H1 (cell line): ENCODE data around the gene TRAPPC12. TPM values are rescaled to one million over a fixed set of nuclear protein-coding genes. Genes with fewer than 3 reads are reported as not detected.

Source experiments
- CTCF ChIA-PET: fragments of 300-600 bp; sonication (Branson Sonifier 250); formaldehyde crosslinking; loops from one replicate; lab custom pipeline; 2021; ENCODE audit not compliant: partially characterized antibody; lab: Charles Lee
- POLR2A ChIA-PET: fragments of 300-600 bp; sonication (Branson Sonifier 250); formaldehyde crosslinking; loops from one replicate; lab custom pipeline; 2021; ENCODE audit warnings: inconsistent platforms; ENCODE audit not compliant: partially characterized antibody; lab: Charles Lee
- DNase-seq, 2 experiments: peaks; one replicate each; pipeline versions ENCODE4 v3.0.0 to v3.0.0-alpha.2; 2010 to 2022; ENCODE audit warnings: low spot score in 2 of 2, low read depth in 1 of 2, mixed read lengths in 1 of 2
- FAIRE-seq: peaks from 2 replicates; lab custom pipeline; 2011; peaks lifted over from hg19 to GRCh38; lab: Jason Lieb, UNC
- H2AFZ ChIP-seq: 2 replicates; pipeline ENCODE4 v1.8.1; 2012; ENCODE audit warnings: low read length, inconsistent platforms
- H2AK5ac ChIP-seq: 2 replicates; pipeline ENCODE4 v1.6.1; 2013; ENCODE audit warnings: low read depth, low read length
- H2BK120ac ChIP-seq: replicated peaks from 2 replicates; pipeline ENCODE3; 2013; ENCODE audit warnings: low read depth, low read length, inconsistent platforms
- H2BK12ac ChIP-seq: 2 replicates; pipeline ENCODE4 v1.6.1; 2013; ENCODE audit warnings: low read depth, low read length
- H2BK15ac ChIP-seq: 2 replicates; pipeline ENCODE4 v1.6.1; 2013; ENCODE audit warnings: low read length
- H2BK20ac ChIP-seq: 2 replicates; pipeline ENCODE4 v1.6.1; 2013; ENCODE audit warnings: low read length
- H2BK5ac ChIP-seq: 2 replicates; pipeline ENCODE4 v1.6.1; 2013; ENCODE audit warnings: low read depth, low read length
- H3K14ac ChIP-seq: 2 replicates; pipeline ENCODE4 v1.6.1; 2013; ENCODE audit warnings: inconsistent platforms; ENCODE audit not compliant: insufficient read length
- H3K18ac ChIP-seq: 2 replicates; pipeline ENCODE4 v1.6.1; 2013; ENCODE audit warnings: low read length; ENCODE audit errors: extremely low read depth
- H3K23ac ChIP-seq: 2 replicates; pipeline ENCODE4 v1.6.1; 2013; ENCODE audit warnings: inconsistent platforms; ENCODE audit not compliant: insufficient read length
- H3K23me2 ChIP-seq: 2 replicates; pipeline ENCODE4 v1.6.1; 2013; ENCODE audit warnings: low read depth, low read length
- H3K27ac ChIP-seq: 2 replicates; pipeline ENCODE4 v1.6.1; 2011; ENCODE audit warnings: low read depth, low read length, inconsistent platforms
- H3K27me3 ChIP-seq, 4 experiments: replicated peaks in 1 of 4; 1 replicate in 1 of 4; 2 replicates in 3 of 4; pipeline versions ENCODE4 v1.6.1 to v1.8.1; 2011 to 2013; ENCODE audit warnings: low read length in 3 of 4, mild to moderate bottlenecking in 3 of 4, inconsistent platforms in 2 of 4, mixed read lengths in 2 of 4, moderate library complexity in 1 of 4; ENCODE audit not compliant: control insufficient read depth in 3 of 4, insufficient read depth in 3 of 4; ENCODE audit errors: extremely low read depth in 1 of 4
- H3K36me3 ChIP-seq, 4 experiments: 2 replicates each; pipeline versions ENCODE4 v1.6.1 to v1.8.1; 2011 to 2013; ENCODE audit warnings: mild to moderate bottlenecking in 4 of 4, low read length in 3 of 4, moderate library complexity in 2 of 4, control low read depth in 1 of 4, inconsistent platforms in 1 of 4; ENCODE audit not compliant: insufficient read depth in 4 of 4, control insufficient read depth in 2 of 4
- H3K4ac ChIP-seq: replicated peaks from 2 replicates; pipeline ENCODE3; 2013; ENCODE audit warnings: low read length, low read depth, mixed read lengths, inconsistent platforms; ENCODE audit not compliant: insufficient read length
- H3K4me1 ChIP-seq, 4 experiments: replicated peaks in 1 of 4; 1 replicate in 1 of 4; 2 replicates in 3 of 4; pipeline versions ENCODE4 v1.6.1 to v1.8.1; 2011 to 2013; ENCODE audit warnings: low read length in 3 of 4, inconsistent platforms in 2 of 4, mixed read lengths in 1 of 4; ENCODE audit not compliant: insufficient read depth in 4 of 4, control insufficient read depth in 3 of 4
- H3K4me2 ChIP-seq, 2 experiments: 2 replicates each; pipeline versions ENCODE4 v1.6.1 to v1.8.1; 2011 to 2013; ENCODE audit warnings: low read depth in 2 of 2, low read length in 2 of 2, control low read depth in 1 of 2, inconsistent platforms in 1 of 2, mild to moderate bottlenecking in 1 of 2; ENCODE audit not compliant: insufficient read depth in 1 of 2
- H3K4me3 ChIP-seq, 4 experiments: fragments of 200-600, 300-600 bp in 1 of 4; sonication (generic), shearing (Covaris generic), sonication (Bioruptor Twin) in 1 of 4; 2 replicates each; pipeline versions ENCODE4 v1.5.1 to v1.8.1; 2011 to 2016; ENCODE audit warnings: low read length in 4 of 4, low read depth in 3 of 4, control low read depth in 2 of 4, inconsistent platforms in 2 of 4, mild to moderate bottlenecking in 2 of 4, mixed read lengths in 1 of 4, moderate library complexity in 1 of 4; ENCODE audit not compliant: insufficient read depth in 2 of 4; ENCODE audit errors: extremely low read depth in 1 of 4
- H3K56ac ChIP-seq: replicated peaks from 2 replicates; pipeline ENCODE3; 2013; ENCODE audit warnings: low read depth, mild to moderate bottlenecking, mixed read lengths, low read length, inconsistent platforms; ENCODE audit not compliant: insufficient read length
- H3K79me1 ChIP-seq: 2 replicates; pipeline ENCODE4 v1.6.1; 2013; ENCODE audit warnings: low read depth, low read length, control low read depth
- H3K79me2 ChIP-seq, 2 experiments: 2 replicates each; pipeline versions ENCODE4 v1.6.1 to v1.8.1; 2012 to 2013; ENCODE audit warnings: low read length in 2 of 2, mild to moderate bottlenecking in 2 of 2, inconsistent platforms in 1 of 2; ENCODE audit not compliant: insufficient read depth in 2 of 2, control insufficient read depth in 1 of 2
- H3K9ac ChIP-seq, 4 experiments: replicated peaks in 1 of 4; 1 replicate in 1 of 4; 2 replicates in 3 of 4; pipeline versions ENCODE4 v1.6.1 to v1.8.1; 2011 to 2013; ENCODE audit warnings: low read depth in 3 of 4, low read length in 3 of 4, control low read depth in 2 of 4, mild to moderate bottlenecking in 2 of 4, moderate library complexity in 2 of 4, inconsistent platforms in 1 of 4; ENCODE audit errors: extremely low read depth in 1 of 4
- H3K9me3 ChIP-seq, 2 experiments: 2 replicates each; pipeline versions ENCODE4 v1.6.1 to v1.8.1; 2012 to 2013; ENCODE audit warnings: mild to moderate bottlenecking in 2 of 2, moderate library complexity in 2 of 2, control low read depth in 1 of 2, inconsistent platforms in 1 of 2, low read depth in 1 of 2, low read length in 1 of 2, mixed read lengths in 1 of 2; ENCODE audit not compliant: insufficient read depth in 2 of 2
- H4K20me1 ChIP-seq, 2 experiments: replicated peaks in 1 of 2; 2 replicates each; pipeline versions ENCODE3 to v1.8.1; 2011 to 2013; ENCODE audit warnings: inconsistent platforms in 2 of 2, low read length in 2 of 2, mild to moderate bottlenecking in 1 of 2; ENCODE audit not compliant: insufficient read depth in 2 of 2, control insufficient read depth in 1 of 2
- H4K5ac ChIP-seq: 2 replicates; pipeline ENCODE4 v1.6.1; 2013; ENCODE audit warnings: low read length, low read depth, mixed read lengths, inconsistent platforms; ENCODE audit not compliant: insufficient read length
- H4K8ac ChIP-seq: 2 replicates; pipeline ENCODE4 v1.8.0; 2013; ENCODE audit warnings: mild to moderate bottlenecking, moderate library complexity, low read length, inconsistent platforms; ENCODE audit not compliant: insufficient read depth; ENCODE audit errors: extremely low read depth
- H4K91ac ChIP-seq: replicated peaks from 2 replicates; pipeline ENCODE3; 2013; ENCODE audit warnings: low read length, mixed read lengths, inconsistent platforms; ENCODE audit not compliant: insufficient read length
- CBX5 ChIP-seq: fragments of 300-800, 300-1000 bp; sonication (generic); IDR thresholded peaks from 2 replicates; pipeline ENCODE4 v1.7.1; 2016; ENCODE audit warnings: antibody characterized with exemption, low read length, low read depth
- CBX8 ChIP-seq: fragments of 300-800, 300-1000 bp; sonication (generic); IDR thresholded peaks from 2 replicates; pipeline ENCODE4 v1.7.1; 2016; ENCODE audit warnings: low read depth, low read length, borderline replicate concordance
- FOSL1 ChIP-seq: IDR thresholded peaks from 2 replicates; pipeline ENCODE4 v1.6.1; 2011; ENCODE audit warnings: mild to moderate bottlenecking, low read depth, low read length, moderate library complexity; ENCODE audit not compliant: insufficient read depth
- MAX ChIP-seq: IDR thresholded peaks from 2 replicates; pipeline ENCODE4 v1.6.1; 2012; ENCODE audit warnings: inconsistent platforms
- POLR2A ChIP-seq, 2 experiments: IDR thresholded peaks; 1 replicate in 1 of 2; 2 replicates in 1 of 2; pipeline ENCODE4 v1.6.1; 2011; ENCODE audit warnings: low read depth in 2 of 2, low read length in 2 of 2, mild to moderate bottlenecking in 2 of 2; ENCODE audit errors: control extremely low read depth in 1 of 2
- POLR2AphosphoS5 ChIP-seq: IDR thresholded peaks from 2 replicates; pipeline ENCODE4 v1.6.1; 2011; ENCODE audit warnings: low read depth, low read length
- SIN3A ChIP-seq, 2 experiments: IDR thresholded peaks in 1 of 2; conservative IDR thresholded peaks in 1 of 2; 2 replicates each; pipeline ENCODE4 v1.6.1; 2011 to 2012; ENCODE audit warnings: low read length in 2 of 2, improper control_type of control experiment in 1 of 2, low read depth in 1 of 2, mild to moderate bottlenecking in 1 of 2
- SP1 ChIP-seq: IDR thresholded peaks from 2 replicates; pipeline ENCODE4 v1.6.1; 2011; ENCODE audit warnings: low read depth, low read length
- SRF ChIP-seq: IDR thresholded peaks from 2 replicates; pipeline ENCODE4 v1.6.1; 2011; ENCODE audit warnings: mild to moderate bottlenecking, low read depth, low read length, moderate library complexity
- SUZ12 ChIP-seq: fragments of 200-600 bp; sonication (generic); IDR thresholded peaks from 2 replicates; pipeline ENCODE4 v1.6.1; 2012; ENCODE audit warnings: mild to moderate bottlenecking, inconsistent platforms, low read length, moderate library complexity, mixed read lengths
- USF2 ChIP-seq: IDR thresholded peaks from 2 replicates; pipeline ENCODE4 v1.6.1; 2011; ENCODE audit warnings: low read length, improper control_type of control experiment
- WGBS, 2 experiments: shearing (Covaris generic) in 1 of 2; methylation state at CpG; one replicate each; pipeline versions ENCODE4 v1.1.6 to v1.1.7; 2013 to 2015; ENCODE audit warnings: low lambda C conversion rate in 2 of 2, mixed read lengths in 2 of 2, inconsistent platforms in 1 of 2, low coverage in 1 of 2, missing lambda C conversion rate in 1 of 2; ENCODE audit not compliant: insufficient replicate concordance in 2 of 2, insufficient coverage in 1 of 2, insufficient read length in 1 of 2; ENCODE audit errors: extremely low coverage in 1 of 2, missing lambda C conversion rate in 1 of 2; 5-methylcytosine and 5-hydroxymethylcytosine counted together
- polyA plus RNA-seq, 7 experiments: library from polyadenylated mRNA; depleted of rRNA in 3 of 7; stranded (reverse) in 5 of 7; unstranded in 2 of 7; fragments of >200 nt in 5 of 7; fragments of 200-250 nt in 2 of 7; gene quantifications; 1 replicate in 5 of 7; 2 replicates in 1 of 7; 4 replicates in 1 of 7; pipeline versions ENCODE4 v1.2.1 to v1.2.3, GENCODE V29; 2011 to 2013; ENCODE audit warnings: missing spikeins in 2 of 7, mixed read lengths in 2 of 7
- total RNA-seq: library from RNA; stranded (reverse); fragmentation: NEBNext Ultra II Directional; extraction: Animal tissue kit (Norgen Biotek cat#: 25700); gene quantifications from 2 replicates; pipeline ENCODE4 v1.2.1, GENCODE V29; 2021

Gene TRAPPC12
- total and polyA plus RNA-seq, 2 of the 8 experiments (the other 6 are each of a cell fraction or from before 2014, with no cell fraction given): 35.0 to 67.3 TPM

GRCh38 chr2:3451169-3451568 is 71.7 kb downstream of the TRAPPC12 start:
- no peaks in the 10 kb centered on the region for H3K79me2 ChIP-seq
- H2AK5ac ChIP-seq: no peak overlapping the region
- H3K4ac ChIP-seq: no peak overlapping the region
- H4K91ac ChIP-seq: no peak overlapping the region
- no peak overlapping the region for H4K5ac ChIP-seq
- FAIRE-seq: no peak
- peaks cover 0 to 3% (median 0%) of the 10 kb centered on the region in 4 experiments; a peak in 1 of 7 replicates for H3K4me1 ChIP-seq
- no peaks in the 10 kb centered on the region for H3K23me2 ChIP-seq
- no peak overlapping the region for H3K27ac ChIP-seq
- peaks cover 0 to 5% of the 10 kb centered on the region in 2 experiments for H4K20me1 ChIP-seq
- CTCF ChIA-PET: interaction anchor here (1.0 to 5.4 kb wide), 7 partner anchors 8 to 28 kb away, joined by 3 to 51 read pairs (median 4); no protein-coding TSS in a partner anchor
- no peak overlapping the region for H3K4me2 ChIP-seq
- H3K9me3 ChIP-seq: no peaks in the 10 kb centered on the region
- WGBS, 2 experiments: 86% methylated on average over 4 of the region's 4 CpGs; no CpG with 5 or more reads in 1 of the 2 experiments
- peaks cover 3 to 7% (median 5%) of the 10 kb centered on the region in 4 experiments; a peak in 3 of 8 replicates for H3K36me3 ChIP-seq
- TF ChIP-seq POLR2AphosphoS5 (no peak), CBX8 (no peak), SIN3A (conservative IDR thresholded peaks at IDR 0.05 in 1 of 2, IDR thresholded peaks at IDR 0.05 in 1 of 2; ENCODE audit: low read depth in 1 of 2, low read length in 2 of 2) (no peak), POLR2A (IDR thresholded peaks at IDR 0.05; ENCODE audit: control extremely low read depth in 1 of 2, low read depth in 2 of 2, low read length in 2 of 2) (no peak), SUZ12 (no peak), CBX5 (no peak), SP1 (no peak), USF2 (no peak), FOSL1 (no peak), SRF (no peak), MAX (no peak)
- TF ChIP-seq, all 59 proteins: peak for 0
- no peak overlapping the region for H2BK12ac ChIP-seq
- no peak overlapping the region for H2BK15ac ChIP-seq
- H3K23ac ChIP-seq: no peak overlapping the region
- H3K18ac ChIP-seq: no peak overlapping the region
- H3K9ac ChIP-seq: no peak overlapping the region
- peaks cover 2% of the 10 kb centered on the region; the same call in 1 of the 2 replicates for H3K79me1 ChIP-seq
- H2BK5ac ChIP-seq: no peak overlapping the region
- no peak overlapping the region for H3K4me3 ChIP-seq
- POLR2A ChIA-PET: no interaction called here
- no peak overlapping the region for H3K56ac ChIP-seq
- H4K8ac ChIP-seq: no peak overlapping the region
- DNase-seq: peak in 1 of 2 experiments; percentile 8
- H2BK20ac ChIP-seq: no peak overlapping the region
- H3K27me3 ChIP-seq: no peaks in the 10 kb centered on the region
- H2BK120ac ChIP-seq: no peak overlapping the region
- no peak overlapping the region for H3K14ac ChIP-seq
- H2AFZ ChIP-seq: no peak overlapping the region
